Uterus (tissue), 4 donors: Measurements from ENCODE around the gene ARHGEF4. TPM values are rescaled to one million over a fixed set of nuclear protein-coding genes. Genes with fewer than 3 reads are reported as not detected.

Source experiments
- DNase-seq, 2 donors: peaks; one replicate each; pipeline ENCODE4 v3.0.0-alpha.2; 2019 to 2020
- H3K27ac ChIP-seq, 2 donors: fragments of 200-600 bp; sonication (generic); 1 replicate in 1 of 2; 2 replicates in 1 of 2; pipeline ENCODE4 v1.5.1; 2016 to 2018
- H3K27me3 ChIP-seq, 2 donors: fragments of 200-600 bp; sonication (generic); one replicate each; pipeline ENCODE4 v1.5.1; 2018 to 2019; ENCODE audit warnings: control low read depth in 1 of 2
- H3K36me3 ChIP-seq, 2 donors: fragments of 200-600 bp; sonication (generic); one replicate each; pipeline ENCODE4 v1.5.1; 2019; ENCODE audit warnings: control low read depth in 1 of 2
- H3K4me1 ChIP-seq, 2 donors: fragments of 200-600 bp; sonication (generic); one replicate each; pipeline ENCODE4 v1.5.1; 2018 to 2019; ENCODE audit warnings: control low read depth in 1 of 2
- H3K4me3 ChIP-seq, 2 donors: fragments of 200-600 bp; sonication (generic); 1 replicate in 1 of 2; 2 replicates in 1 of 2; pipeline ENCODE4 v1.5.1; 2018 to 2019; ENCODE audit warnings: mild to moderate bottlenecking in 1 of 2
- H3K9me3 ChIP-seq, 2 donors: fragments of 200-600 bp; sonication (generic); one replicate each; pipeline ENCODE4 v1.5.1; 2019; ENCODE audit warnings: control low read depth in 1 of 2
- CTCF ChIP-seq, 4 experiments: fragments of 200-600 bp in 2 of 4; fragments of 450-650 bp in 2 of 4; sonication (generic) in 2 of 4; IDR thresholded peaks; one replicate each; pipeline ENCODE4 v1.5.1; 2016 to 2019; ENCODE audit warnings: antibody characterized with exemption in 4 of 4, mild to moderate bottlenecking in 2 of 4, moderate library complexity in 1 of 4
- POLR2A ChIP-seq, 2 donors: fragments of 450-650 bp; IDR thresholded peaks; one replicate each; pipeline ENCODE4 v1.6.1; 2016; ENCODE audit warnings: antibody characterized with exemption in 2 of 2, mild to moderate bottlenecking in 1 of 2, moderate library complexity in 1 of 2
- intact Hi-C: fragments of 100-400 bp; cut with DNase I; formaldehyde crosslinking; loops from one replicate; pipeline ENCODE4 v1.15.1; 2023; ENCODE audit warnings: low total_unique reads
- total RNA-seq, 4 donors: library from RNA; depleted of rRNA in 3 of 4; stranded (reverse); fragments of >200 nt in 3 of 4; gene quantifications; one replicate each; pipeline versions ENCODE4 v1.1.0 to v1.2.4, GENCODE V29; 2014 to 2023
- donor health status: DM: yes; HTN: yes; CAD: no.

The ARHGEF4 gene
- total RNA-seq, 4 donors from 2014 or later: 1.8 to 26.2 (median 9.6) TPM

- Histone ChIP-seq H3K4me3 (no peak overlapping the region), H3K4me1 (no peaks in the 10 kb centered on the region), H3K36me3 (no peaks in the 10 kb centered on the region), H3K27me3 (no peaks in the 10 kb centered on the region), H3K9me3 (no peaks in the 10 kb centered on the region), H3K27ac (no peak overlapping the region)
- intact Hi-C loops: no loop called here
- no peak for TF ChIP-seq CTCF (IDR thresholded peaks at IDR 0.05)
- DNase-seq: no peak
These were observed 8.9 kb downstream of the ARHGEF4 start for GRCh38 chr2:130845505-130846085.

GRCh38 chr2:130846233-130846632, 9.5 kb downstream of the ARHGEF4 start:
- H3K36me3 ChIP-seq: no peaks in the 10 kb centered on the region
- intact Hi-C loops: no loop called here
- DNase-seq: no peak

GRCh38 chr2:130846686-130847375, 10.1 kb downstream of the ARHGEF4 start:
- Histone ChIP-seq H3K27ac (no peak overlapping the region), H3K9me3 (no peaks in the 10 kb centered on the region), H3K4me3 (no peak overlapping the region), H3K36me3 (no peaks in the 10 kb centered on the region), H3K4me1 (no peaks in the 10 kb centered on the region), H3K27me3 (no peaks in the 10 kb centered on the region)
- no peak for DNase-seq
- no peak for TF ChIP-seq POLR2A (IDR thresholded peaks at IDR 0.05)
- TF ChIP-seq CTCF (IDR thresholded peaks at IDR 0.05): no peak
- intact Hi-C loops: no loop called here

More at GRCh38 chr2:130846233-130846632, 9.5 kb downstream of the ARHGEF4 start:
- no peaks in the 10 kb centered on the region for H3K9me3 ChIP-seq
- H3K27ac ChIP-seq: no peak overlapping the region
- H3K4me1 ChIP-seq: no peaks in the 10 kb centered on the region
- no peak overlapping the region for H3K4me3 ChIP-seq
- TF ChIP-seq POLR2A (IDR thresholded peaks at IDR 0.05) (no peak), CTCF (IDR thresholded peaks at IDR 0.05) (no peak)
- no peaks in the 10 kb centered on the region for H3K27me3 ChIP-seq

- Histone ChIP-seq H3K4me1 (no peaks in the 10 kb centered on the region), H3K4me3 (no peak overlapping the region), H3K27me3 (no peaks in the 10 kb centered on the region), H3K27ac (no peak overlapping the region), H3K9me3 (no peaks in the 10 kb centered on the region), H3K36me3 (no peaks in the 10 kb centered on the region)
- TF ChIP-seq POLR2A (IDR thresholded peaks at IDR 0.05) (no peak), CTCF (IDR thresholded peaks at IDR 0.05) (no peak)
- DNase-seq: no peak
- intact Hi-C loops: no loop called here
These were observed 11.2 kb downstream of the ARHGEF4 start for GRCh38 chr2:130847776-130848525.
